GM12878 (cell line): Measurements from ENCODE around the gene AKAP13. TPM values are rescaled to one million over a fixed set of nuclear protein-coding genes. Genes with fewer than 3 reads are reported as not detected.
"Not testable (repeated sequence)": the region's sequence is repeated elsewhere in the genome, so short reads cannot be mapped to it uniquely, and the experiment has no call there.

Source experiments
- ATAC-seq: fragments of 200-7000 bp; cut with Tn5 transposase; 3 replicates; pipeline ENCODE4 v1.9.1; 2020; ENCODE audit warnings: mild to moderate bottlenecking, moderate library complexity
- BruUV-seq: library from RNA; stranded (reverse); fragments of 400-500 nt; replicated peaks from 2 replicates; lab custom pipeline; 2021; lab: Mats Ljungman, UMichigan
- CTCF ChIA-PET: fragments of 300-600 bp; sonication (Branson Sonifier 250); formaldehyde crosslinking; extraction: SDS; loops from one replicate; lab custom pipeline; 2021; ENCODE audit warnings: inconsistent platforms; lab: Yijun Ruan, JAX
- POLR2A ChIA-PET: fragments of 350-600 bp; formaldehyde crosslinking; extraction: SDS; loops from one replicate; lab custom pipeline; 2021; ENCODE audit warnings: inconsistent platforms; lab: Charles Lee
- RAD21 ChIA-PET: fragments of 300-600 bp; sonication (Branson Sonifier 250); formaldehyde crosslinking; loops from one replicate; lab custom pipeline; 2023; ENCODE audit warnings: antibody characterized with exemption; ENCODE audit not compliant: unreplicated experiment; lab: Charles Lee
- SMC1A ChIA-PET: fragments of 300-600 bp; sonication (Branson Sonifier 250); formaldehyde crosslinking; loops from one replicate; lab custom pipeline; 2023; ENCODE audit not compliant: unreplicated experiment, uncharacterized antibody; lab: Charles Lee
- DNase-seq: peaks from one replicate; pipeline ENCODE4 v3.0.0-alpha.2; 2011; ENCODE audit warnings: low read depth, low spot score
- FAIRE-seq: peaks from 3 replicates; lab custom pipeline; 2011; peaks lifted over from hg19 to GRCh38; lab: Jason Lieb, UNC
- H2AFZ ChIP-seq: 2 replicates; pipeline ENCODE4 v1.6.0; 2011; ENCODE audit warnings: low read depth, low read length, control low read depth; ENCODE audit not compliant: control insufficient read depth
- H3K27ac ChIP-seq: 2 replicates; pipeline ENCODE4 v1.5.1; 2011; ENCODE audit warnings: control low read depth; ENCODE audit not compliant: control insufficient read depth, insufficient read depth
- H3K27me3 ChIP-seq, 2 experiments: replicated peaks in 1 of 2; 2 replicates each; pipeline versions ENCODE4 v1.6.0 to v1.6.1; 2011; ENCODE audit warnings: low read length in 1 of 2; ENCODE audit not compliant: control insufficient read depth in 2 of 2, insufficient read depth in 2 of 2
- H3K36me3 ChIP-seq, 2 experiments: 2 replicates each; pipeline ENCODE4 v1.5.1; 2011; ENCODE audit warnings: low read length in 1 of 2; ENCODE audit not compliant: control insufficient read depth in 2 of 2, insufficient read depth in 2 of 2
- H3K4me1 ChIP-seq: 2 replicates; pipeline ENCODE4 v1.6.1; 2011; ENCODE audit warnings: mild to moderate bottlenecking, low read length, moderate library complexity, mixed read lengths; ENCODE audit not compliant: control insufficient read depth, insufficient read depth
- H3K4me2 ChIP-seq: 2 replicates; pipeline ENCODE4 v1.6.0; 2011; ENCODE audit warnings: control low read depth; ENCODE audit not compliant: control insufficient read depth, insufficient read depth
- H3K4me3 ChIP-seq: fragments of 200-600 bp; sonication (generic); 2 replicates; pipeline ENCODE4 v1.5.1; 2016
- H3K79me2 ChIP-seq: 2 replicates; pipeline ENCODE4 v1.6.0; 2011; ENCODE audit warnings: low read length; ENCODE audit not compliant: control insufficient read depth, insufficient read depth
- H3K9ac ChIP-seq: 2 replicates; pipeline ENCODE4 v1.8.0; 2011; ENCODE audit warnings: low read length, control low read depth, mixed read lengths; ENCODE audit not compliant: control insufficient read depth, insufficient read depth
- H3K9me3 ChIP-seq: replicated peaks from 3 replicates; pipeline ENCODE4 v1.5.1; 2011; ENCODE audit warnings: mild to moderate bottlenecking, low read length; ENCODE audit not compliant: control insufficient read depth, insufficient read depth
- H4K20me1 ChIP-seq: 2 replicates; pipeline ENCODE4 v1.6.0; 2011; ENCODE audit not compliant: control insufficient read depth, insufficient read depth
- ATF7 ChIP-seq: fragments of 450-650 bp; IDR thresholded peaks from 2 replicates; pipeline ENCODE4 v1.6.1; 2016; ENCODE audit warnings: low read depth, mild to moderate bottlenecking
- BHLHE40 ChIP-seq, 2 experiments: fragments of 450-650 bp in 1 of 2; IDR thresholded peaks; 2 replicates each; pipeline ENCODE4 v1.6.1; 2011 to 2017; ENCODE audit warnings: low read depth in 2 of 2, borderline replicate concordance in 1 of 2, improper control_type of control experiment in 1 of 2, low read length in 1 of 2, mild to moderate bottlenecking in 1 of 2
- CREM ChIP-seq: IDR thresholded peaks from 2 replicates; pipeline ENCODE4 v1.6.1; 2014; ENCODE audit warnings: antibody characterized with exemption, low read depth
- EZH2 ChIP-seq: IDR thresholded peaks from 2 replicates; pipeline ENCODE4 v1.6.1; 2012; ENCODE audit warnings: low read depth, mild to moderate bottlenecking, control low read depth, inconsistent platforms, low read length, borderline replicate concordance; ENCODE audit not compliant: control insufficient read depth
- IKZF2 ChIP-seq, 2 experiments: fragments of 450-650 bp; IDR thresholded peaks; 2 replicates each; pipeline ENCODE4 v1.6.1; 2017; ENCODE audit warnings: mild to moderate bottlenecking in 2 of 2, moderate library complexity in 2 of 2
- IRF3 ChIP-seq: fragments of 450-650 bp; IDR thresholded peaks from 2 replicates; pipeline ENCODE4 v1.6.1; 2014; ENCODE audit warnings: mild to moderate bottlenecking
- MAX ChIP-seq: IDR thresholded peaks from 2 replicates; pipeline ENCODE4 v1.6.1; 2012; ENCODE audit warnings: low read depth, low read length, improper control_type of control experiment
- NFXL1 ChIP-seq: fragments of 450-650 bp; IDR thresholded peaks from 2 replicates; pipeline ENCODE4 v1.6.1; 2017; ENCODE audit warnings: antibody characterized with exemption, mild to moderate bottlenecking, borderline replicate concordance
- NR2C2 ChIP-seq: IDR thresholded peaks from 2 replicates; pipeline ENCODE4 v1.6.1; 2011; ENCODE audit warnings: borderline replicate concordance, low read depth; ENCODE audit not compliant: control insufficient read depth, insufficient read length
- RBBP5 ChIP-seq: fragments of 200-600 bp; sonication (generic); conservative IDR thresholded peaks from 2 replicates; pipeline ENCODE4 v1.6.1; 2016
- RUNX3 ChIP-seq: IDR thresholded peaks from 2 replicates; pipeline ENCODE4 v1.6.1; 2012; ENCODE audit warnings: low read length, inconsistent platforms
- YY1 ChIP-seq: IDR thresholded peaks from 2 replicates; pipeline ENCODE4 v1.6.1; 2011; ENCODE audit warnings: low read depth, mild to moderate bottlenecking, low read length
- ZNF622 ChIP-seq: fragments of 450-650 bp; IDR thresholded peaks from 2 replicates; pipeline ENCODE4 v1.6.1; 2017; ENCODE audit warnings: mild to moderate bottlenecking, inconsistent platforms
- WGBS: methylation state at CpG from one replicate; pipeline ENCODE4 v1.1.6; 2016; ENCODE audit warnings: low lambda C conversion rate; ENCODE audit not compliant: insufficient replicate concordance, insufficient coverage; ENCODE audit errors: missing lambda C conversion rate; 5-methylcytosine and 5-hydroxymethylcytosine counted together
- in situ Hi-C: fragments of 300-500 bp; cut with MboI; formaldehyde crosslinking; loops from 9 replicates; pipeline ENCODE4 v1.14.3; 2018; ENCODE audit warnings: mixed read lengths
- intact Hi-C: fragments of 100-400 bp; cut with micrococcal nuclease; formaldehyde crosslinking; loops from one replicate; pipeline ENCODE4 v1.14.2; 2022; ENCODE audit not compliant: unreplicated experiment
- polyA plus RNA-seq, 11 experiments: library from polyadenylated mRNA; depleted of rRNA in 4 of 11; unstranded in 6 of 11; stranded (reverse) in 5 of 11; fragments of >200 nt; fragmentation: Nextera tagmentation in 4 of 11; fragmentation: Illumina TruSeq in 1 of 11; extraction: Ambion mirVana in 4 of 11; extraction: Trizol in 1 of 11; gene quantifications; 1 replicate in 1 of 11; 2 replicates in 10 of 11; pipeline versions ENCODE4 v1.2.1 to v1.2.3, GENCODE V29; 2011 to 2016; ENCODE audit warnings: inconsistent platforms in 2 of 11, missing spikeins in 2 of 11, low read depth in 1 of 11
- total RNA-seq, 4 experiments: library from RNA; depleted of rRNA in 3 of 4; stranded (reverse); fragments of >200 nt in 3 of 4; fragmentation: Illumina TruSeq in 1 of 4; extraction: Trizol in 1 of 4; gene quantifications; 2 replicates each; pipeline versions ENCODE4 v1.2.1 to v1.2.3, GENCODE V29; 2013 to 2021

Gene AKAP13
- total and polyA plus RNA-seq, 10 of the 15 experiments (the other 5 are each of a cell fraction or from before 2014, with no cell fraction given): 14.4 to 74.9 (median 55.1) TPM

- TF ChIP-seq MAX: no peak
Observed at GRCh38 chr15:85480923-85481322, 100.5 kb downstream of the AKAP13 start (continued).

GRCh38 chr15:85481543-85481942, 101.1 kb downstream of the AKAP13 start:
- POLR2A ChIA-PET, FAIRE-seq, BruUV-seq, H4K20me1 ChIP-seq, H3K9me3 ChIP-seq, H3K4me3 ChIP-seq, SMC1A ChIA-PET, H3K27me3 ChIP-seq, H3K4me2 ChIP-seq, H2AFZ ChIP-seq, in situ Hi-C loops, H3K36me3 ChIP-seq, DNase-seq, H3K9ac ChIP-seq: not testable (repeated sequence)
- ChIA-PET RAD21 (interaction anchor here (1.2 to 2.1 kb wide), 3 partner anchors 19 to 113 kb away, joined by 3 to 5 read pairs (median 3); no protein-coding TSS in a partner anchor), CTCF (interaction anchor here (0.8 to 2.1 kb wide), 4 partner anchors 9 to 363 kb away, joined by 3 to 6 read pairs (median 4); no protein-coding TSS in a partner anchor)
- peak; percentile 47 for ATAC-seq
- Histone ChIP-seq H3K79me2 (peaks cover 48% of the 10 kb centered on the region), H3K27ac (peak overlapping the region; percentile 1; the same call in 1 of the 2 replicates), H3K4me1 (peaks cover 21% of the 10 kb centered on the region)
- intact Hi-C loops: loop anchor here (5.0 to 10.0 kb wide), 2 partner anchors 184 to 213 kb away; no protein-coding TSS in a partner anchor

- intact Hi-C loops: loop anchor here (5.0 to 10.0 kb wide), 2 partner anchors 186 to 212 kb away; no protein-coding TSS in a partner anchor
Observed at GRCh38 chr15:85482894-85483293, 102.5 kb downstream of the AKAP13 start.

More at GRCh38 chr15:85482894-85483293, 102.5 kb downstream of the AKAP13 start:
- in situ Hi-C loops: no loop called here
- peak; percentile 54 for ATAC-seq
- 19% methylated on average over 6 of the region's 6 CpGs for WGBS
- Histone ChIP-seq H3K4me1 (peaks cover 21% of the 10 kb centered on the region), H3K79me2 (peaks cover 37% of the 10 kb centered on the region), H3K27me3 (no peaks in the 10 kb centered on the region), H3K9me3 (no peaks in the 10 kb centered on the region), H3K9ac (no peak overlapping the region), H3K27ac (no peak overlapping the region), H2AFZ (no peak overlapping the region), H3K4me2 (no peak overlapping the region), H3K36me3 (no peaks in the 10 kb centered on the region), H3K4me3 (no peak overlapping the region), H4K20me1 (no peaks in the 10 kb centered on the region)
- CTCF ChIA-PET: interaction anchor here (1.3 to 9.5 kb wide), 4 partner anchors 7 to 186 kb away, joined by 3 to 170 read pairs (median 14); no protein-coding TSS in a partner anchor
- POLR2A ChIA-PET: no interaction called here
- RAD21 ChIA-PET: interaction anchor here (0.8 to 2.1 kb wide), 2 partner anchors 18 to 187 kb away, joined by 3 to 5 read pairs; no protein-coding TSS in a partner anchor
- SMC1A ChIA-PET: interaction anchor here (1.1 to 1.3 kb wide), 2 partner anchors 152 to 170 kb away, joined by 3 read pairs; no protein-coding TSS in a partner anchor
- TF ChIP-seq NFXL1 (no peak), YY1 (no peak), IRF3 (no peak), RBBP5 (no peak), ATF7 (peak; percentile 27; the same call in 1 of the 2 replicates), ZNF622 (no peak), MAX (no peak), NR2C2 (no peak), EZH2 (no peak), IKZF2 (IDR thresholded peaks at IDR 0.05) (no peak), BHLHE40 (IDR thresholded peaks at IDR 0.05; ENCODE audit: borderline replicate concordance in 1 of 2, low read depth in 2 of 2, low read length in 1 of 2) (no peak), RUNX3 (peak; percentile 44), CREM (no peak)
- no peak for FAIRE-seq
- no TSS peak for BruUV-seq
- no peak for DNase-seq
